ENCODE measurements around the gene ASPG. TPM values are rescaled to one million over a fixed set of nuclear protein-coding genes. Genes with fewer than 3 reads are reported as not detected.

Gene ASPG
- total and polyA plus RNA-seq, 5 experiments from 2014 or later = not detected

- ATAC-seq (no peak), DNase-seq (peak in 1 of 10 donors; percentile 22)
- Mint-ChIP-seq H3K9me3 (peaks cover 7 to 36% (median 14%) of the 10 kb centered on the region in 9 donors), H3K4me3 (peak overlapping the region in 2 of 10 donors; percentile 10 to 29), H3K27ac (peak overlapping the region in 1 of 10 donors; percentile 69), H3K27me3 (peaks cover 10 to 88% (median 49%) of the 10 kb centered on the region in 5 donors), H3K4me1 (peaks cover 2 to 6% (median 5%) of the 10 kb centered on the region in 4 donors), H3K36me3 (peaks cover 3 to 17% (median 10%) of the 10 kb centered on the region in 3 donors)
- POLR2A ChIA-PET = interaction anchor here (0.6 to 0.7 kb wide), 2 partner anchors 9 to 56 kb away, joined by 3 to 6 read pairs; no protein-coding TSS in a partner anchor
These were observed 46.6 kb downstream of the ASPG start for GRCh38 chr14:104131968-104132732.

GRCh38 chr14:104132981-104133380, 47.5 kb downstream of the ASPG start:
- POLR2A ChIA-PET = interaction anchor here (0.6 to 0.7 kb wide), 2 partner anchors 8 to 57 kb away, joined by 3 to 6 read pairs; no protein-coding TSS in a partner anchor
- peaks cover 9 to 80% (median 48%) of the 10 kb centered on the region in 5 donors for H3K27me3 Mint-ChIP-seq
- ATAC-seq (no peak), DNase-seq (peak in 1 of 10 donors; percentile 7)
- peaks cover 7 to 30% (median 14%) of the 10 kb centered on the region in 9 donors for H3K9me3 Mint-ChIP-seq
- H3K27ac Mint-ChIP-seq = no peak overlapping the region
- H3K36me3 Mint-ChIP-seq = peaks cover 3 to 16% (median 10%) of the 10 kb centered on the region in 3 donors
- peaks cover 2 to 8% (median 7%) of the 10 kb centered on the region in 4 donors for H3K4me1 Mint-ChIP-seq
- no peak overlapping the region for H3K4me3 Mint-ChIP-seq

DNA sequence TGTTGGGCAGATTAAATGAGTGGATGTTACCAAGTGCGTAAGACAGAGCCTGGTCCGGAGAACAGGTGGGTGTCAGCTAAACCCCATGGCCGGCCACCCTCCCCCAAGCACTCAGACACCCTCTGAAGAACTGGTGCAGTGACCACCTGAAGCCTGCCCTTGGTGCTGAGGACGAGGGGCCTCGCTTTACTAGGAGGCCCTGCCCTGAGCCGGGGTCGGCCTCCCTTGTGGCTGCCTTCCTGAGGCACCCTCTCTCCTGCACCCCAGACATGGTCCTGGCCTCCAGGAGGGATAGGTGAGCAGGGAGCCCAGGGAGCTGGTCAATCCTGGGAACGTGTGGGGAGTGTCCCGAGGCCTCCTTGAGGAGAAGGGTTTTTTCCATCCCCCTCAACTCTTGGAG, 48.0 kb downstream of the ASPG start:
- ATAC-seq = no peak
- peaks cover 6 to 25% (median 14%) of the 10 kb centered on the region in 9 donors for H3K9me3 Mint-ChIP-seq
- DNase-seq = peak in 1 of 10 donors; percentile 38
- H3K4me3 Mint-ChIP-seq = peak overlapping the region in 1 of 10 donors; percentile 18
- H3K36me3 Mint-ChIP-seq = peaks cover 2 to 12% (median 10%) of the 10 kb centered on the region in 3 donors
- POLR2A ChIA-PET = no interaction called here
- H3K4me1 Mint-ChIP-seq = peaks cover 2 to 8% (median 7%) of the 10 kb centered on the region in 4 donors
- peaks cover 9 to 75% (median 46%) of the 10 kb centered on the region in 5 donors for H3K27me3 Mint-ChIP-seq
- peak overlapping the region in 1 of 10 donors; percentile 29 for H3K27ac Mint-ChIP-seq

GRCh38 chr14:104134061-104134965, 48.8 kb downstream of the ASPG start:
- Mint-ChIP-seq H3K27ac (no peak overlapping the region), H3K4me3 (peak overlapping the region in 1 of 10 donors; percentile 44), H3K9me3 (peaks cover 5 to 17% (median 10%) of the 10 kb centered on the region in 9 donors), H3K27me3 (peaks cover 6 to 67% (median 40%) of the 10 kb centered on the region in 5 donors), H3K4me1 (peaks cover 2 to 8% (median 7%) of the 10 kb centered on the region in 4 donors), H3K36me3 (peaks cover 0 to 9% (median 8%) of the 10 kb centered on the region in 3 donors)
- ATAC-seq (no peak), DNase-seq (peak in 1 of 10 donors; percentile 54)
- POLR2A ChIA-PET = no interaction called here

DNA sequence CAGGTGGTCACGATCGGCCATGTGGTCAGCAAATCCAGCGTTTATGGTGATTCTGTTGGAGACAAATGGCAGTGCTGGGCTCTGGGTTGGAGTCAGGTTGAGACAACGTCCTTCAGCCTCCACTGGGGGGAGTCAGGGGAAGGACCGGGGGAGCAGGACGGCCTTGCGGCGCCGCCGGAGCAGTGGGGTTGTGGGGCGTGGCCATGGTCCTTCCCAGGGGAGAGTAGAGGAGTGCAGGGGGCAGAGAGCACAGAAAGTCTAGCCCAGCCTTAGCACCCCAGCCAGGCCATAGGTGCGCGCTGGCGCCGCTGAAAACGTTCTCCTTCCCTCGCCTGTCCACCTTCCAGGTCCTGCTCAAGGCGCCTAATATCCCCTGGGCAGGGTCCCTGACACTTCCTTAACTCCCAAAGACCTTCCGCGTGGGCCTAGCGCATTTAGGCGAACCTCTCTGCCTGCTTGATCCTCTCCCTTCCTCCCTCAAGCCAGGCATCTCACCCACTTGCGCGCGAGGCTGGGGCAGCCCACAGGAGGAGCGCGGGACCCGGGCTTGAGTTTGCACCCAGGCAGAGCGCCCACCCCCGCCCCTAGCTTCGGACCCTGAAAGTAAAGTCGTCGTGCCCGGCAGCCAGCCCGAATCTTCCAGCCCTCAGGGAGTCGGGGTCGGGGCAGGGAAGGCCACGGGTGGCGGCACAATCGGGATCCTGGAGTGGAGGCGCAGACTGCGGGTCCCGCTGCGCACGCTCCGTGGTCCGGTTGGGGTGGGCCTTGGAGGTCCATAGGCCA, 49.8 kb downstream of the ASPG start:
- peak overlapping the region in 5 of 10 donors; percentile 28 to 50 (median 38) for H3K4me3 Mint-ChIP-seq
- H3K36me3 Mint-ChIP-seq = no peaks in the 10 kb centered on the region
- no peak overlapping the region for H3K27ac Mint-ChIP-seq
- POLR2A ChIA-PET = no interaction called here
- ATAC-seq (no peak), DNase-seq (peak in 2 of 10 donors; percentile 6 to 38)
- peaks cover 0 to 7% (median under 1%) of the 10 kb centered on the region in 9 donors for H3K9me3 Mint-ChIP-seq
- peaks cover 2 to 8% (median 7%) of the 10 kb centered on the region in 4 donors for H3K4me1 Mint-ChIP-seq
- H3K27me3 Mint-ChIP-seq = peaks cover 5 to 65% (median 31%) of the 10 kb centered on the region in 5 donors

DNA sequence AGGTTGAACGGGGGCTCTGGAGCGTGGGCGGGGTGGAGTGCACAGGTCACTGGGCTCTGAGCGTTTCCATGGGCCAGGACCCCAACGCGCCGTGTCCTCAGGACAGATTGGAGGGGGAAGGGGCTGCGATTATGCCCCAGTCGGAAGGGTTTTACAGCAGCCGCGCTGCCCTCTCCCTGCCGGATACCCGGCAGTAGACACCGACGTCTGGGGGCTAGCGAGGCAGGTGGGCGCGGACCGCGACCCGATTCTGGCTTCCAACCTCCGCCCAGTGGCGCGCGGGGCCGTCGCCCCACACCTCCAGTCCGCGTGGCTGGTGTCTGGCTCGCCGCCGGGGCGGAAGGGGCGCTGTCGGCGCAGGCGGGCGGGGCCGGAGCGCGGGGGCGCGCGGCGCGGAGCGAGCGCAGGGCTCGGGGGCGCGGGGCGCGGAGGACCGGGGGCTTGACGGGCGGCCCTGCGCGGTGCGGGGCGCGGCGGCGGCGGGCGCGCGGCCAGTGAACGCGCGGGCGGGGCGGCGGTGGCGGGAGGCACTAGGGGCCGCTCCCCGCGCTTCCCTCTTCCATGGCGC, 50.5 kb downstream of the ASPG start:
- peak overlapping the region in 3 of 10 donors; percentile 14 to 50 (median 44) for H3K4me3 Mint-ChIP-seq
- DNase-seq = peak in 1 of 10 donors; percentile 14
- no peak overlapping the region for H3K27ac Mint-ChIP-seq
- peaks cover 5 to 64% (median 30%) of the 10 kb centered on the region in 5 donors for H3K27me3 Mint-ChIP-seq
- H3K4me1 Mint-ChIP-seq = peaks cover 2 to 8% (median 7%) of the 10 kb centered on the region in 4 donors
- H3K36me3 Mint-ChIP-seq = no peaks in the 10 kb centered on the region
- ATAC-seq = no peak
- POLR2A ChIA-PET = no interaction called here
- H3K9me3 Mint-ChIP-seq = peaks cover 0 to 4% (median 0%) of the 10 kb centered on the region in 9 donors

DNA sequence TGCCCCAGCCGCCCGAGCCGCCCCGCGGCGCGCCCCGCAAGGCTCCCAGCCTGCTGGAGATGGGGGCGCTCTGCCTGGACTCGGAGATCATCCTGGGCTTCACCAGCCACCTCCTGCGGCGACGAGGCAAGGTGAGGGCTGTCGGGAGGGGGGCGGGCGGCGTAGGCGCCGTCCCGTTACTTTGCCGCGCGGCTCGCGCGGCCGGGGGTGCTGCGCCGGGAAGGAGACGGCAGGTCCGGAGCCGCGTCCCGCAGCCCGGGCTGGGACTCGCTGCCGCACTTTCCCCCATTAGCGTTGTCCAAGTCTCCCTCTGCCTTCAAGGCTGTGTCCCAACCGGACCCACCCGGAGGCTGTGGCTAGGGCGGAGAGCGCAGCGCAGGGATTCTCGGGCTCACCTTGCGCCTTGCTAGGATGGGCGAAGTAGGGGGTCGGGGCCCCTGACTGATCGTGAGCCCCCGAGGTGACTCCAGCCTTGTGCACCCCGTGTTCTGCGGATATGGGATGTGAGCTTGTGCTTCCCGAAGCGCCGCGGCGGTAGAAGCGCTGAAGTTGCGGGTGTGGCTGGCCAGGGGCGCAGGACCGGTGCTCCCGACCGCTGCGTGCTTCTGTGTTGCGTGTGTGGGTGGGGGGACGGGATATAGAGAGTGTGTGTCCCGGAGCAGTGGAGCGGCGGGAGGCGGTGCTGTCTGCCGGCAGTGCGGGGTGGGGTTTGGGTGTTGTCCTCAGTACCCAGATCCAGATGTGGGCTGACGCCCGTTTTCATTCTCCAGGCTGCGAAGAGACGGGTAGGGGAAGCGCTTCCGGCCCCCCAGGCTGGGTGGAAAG, 51.2 kb downstream of the ASPG start:
- Mint-ChIP-seq H3K36me3 (no peaks in the 10 kb centered on the region), H3K4me3 (peak overlapping the region; percentile 15 to 72 (median 62)), H3K27ac (no peak overlapping the region), H3K4me1 (peaks cover 2 to 8% (median 7%) of the 10 kb centered on the region in 4 donors), H3K27me3 (peaks cover 5 to 58% (median 28%) of the 10 kb centered on the region in 5 donors), H3K9me3 (peaks cover 0 to 2% (median 0%) of the 10 kb centered on the region in 9 donors)
- peak in 2 of 10 donors; percentile 2 to 52 for DNase-seq
- ATAC-seq = no peak
- POLR2A ChIA-PET = no interaction called here

GRCh38 chr14:104137297-104138097, 52.0 kb downstream of the ASPG start:
- Mint-ChIP-seq H3K4me3 (peak overlapping the region; percentile 37 to 72 (median 64)), H3K27ac (no peak overlapping the region), H3K4me1 (peaks cover 2 to 8% (median 7%) of the 10 kb centered on the region in 4 donors), H3K9me3 (no peaks in the 10 kb centered on the region), H3K27me3 (peaks cover 5 to 50% (median 24%) of the 10 kb centered on the region in 5 donors), H3K36me3 (no peaks in the 10 kb centered on the region)
- POLR2A ChIA-PET = no interaction called here
- DNase-seq (peak; percentile 28 to 75 (median 53)), ATAC-seq (peak; percentile 78 to 80)

DNA sequence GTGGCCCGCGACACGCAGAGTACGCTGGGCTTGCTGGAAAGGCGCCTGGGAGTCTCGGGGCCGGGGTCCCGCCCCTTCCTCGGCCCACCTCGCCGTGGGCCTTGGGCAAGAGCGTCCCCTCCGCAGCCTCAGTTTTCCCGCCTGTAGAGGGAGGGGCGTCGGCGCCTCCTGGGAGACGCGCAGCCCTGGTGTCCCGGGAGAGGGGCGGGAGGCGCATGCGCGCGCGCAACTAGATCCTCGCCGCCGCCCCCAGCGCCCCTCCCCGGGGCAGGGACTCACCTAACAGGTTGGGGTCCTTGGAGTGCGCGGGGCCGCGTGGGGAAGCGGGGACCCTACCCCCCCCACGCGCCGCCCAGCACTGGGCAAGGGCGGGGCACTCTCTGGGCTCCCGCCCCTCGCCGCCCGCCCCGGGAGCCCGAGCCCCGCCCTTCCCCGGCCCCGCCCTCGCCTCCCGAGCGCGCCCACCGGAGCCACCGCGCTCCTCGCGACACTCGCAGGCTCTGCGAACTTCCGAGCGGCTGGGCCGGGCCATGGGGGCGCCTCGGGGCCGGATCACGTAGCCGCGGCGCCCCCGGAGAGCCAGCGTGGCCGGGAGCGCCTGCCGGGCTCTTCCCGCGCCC, 52.7 kb downstream of the ASPG start, which contains the start of gene KIF26A:
Gene KIF26A (plus strand): TSS at position 490 of the 620 bp plus-strand sequence. CDS start 136 bp downstream, outside the sequence.
- ATAC-seq = peak; percentile 58 to 65
- H3K27ac Mint-ChIP-seq = no peak within 1 kb of the TSS
- H3K27me3 Mint-ChIP-seq = peaks cover 5 to 49% (median 27%) of the 10 kb centered on the region in 5 donors
- no peaks in the 10 kb centered on the region for H3K36me3 Mint-ChIP-seq
- H3K9me3 Mint-ChIP-seq = no peaks in the 10 kb centered on the region
- H3K4me3 Mint-ChIP-seq = peak within 1 kb of the TSS; percentile 40 to 72 (median 64)
- H3K4me1 Mint-ChIP-seq = peaks cover 2 to 9% (median 7%) of the 10 kb centered on the region in 4 donors
- POLR2A ChIA-PET = no interaction called here
- peak in 7 of 10 donors; percentile 9 to 65 (median 27) for DNase-seq
